CD4-positive, alpha-beta memory T cell (primary cell): ENCODE data around the gene TBC1D4. TPM values are rescaled to one million over a fixed set of nuclear protein-coding genes. Genes with fewer than 3 reads are reported as not detected.

Source experiments
- CTCF ChIA-PET: fragments of 350-600 bp; sonication (Branson Sonifier 250); formaldehyde crosslinking; loops from one replicate; lab custom pipeline; 2021; ENCODE audit warnings: inconsistent platforms; ENCODE audit not compliant: partially characterized antibody; lab: Charles Lee
- POLR2A ChIA-PET: fragments of 350-600 bp; sonication (Branson Sonifier 250); formaldehyde crosslinking; loops from one replicate; lab custom pipeline; 2021; ENCODE audit not compliant: partially characterized antibody; lab: Charles Lee
- DNase-seq, 5 donors: peaks; one replicate each; pipeline versions ENCODE4 v3.0.0 to v3.0.0-alpha.2; 2020 to 2022; ENCODE audit warnings: mixed read lengths in 1 of 5
- H3K27ac ChIP-seq: one replicate; pipeline ENCODE4 v1.7.0; 2013; ENCODE audit warnings: low read depth, low read length
- H3K27me3 ChIP-seq: 2 replicates; pipeline ENCODE4 v1.7.0; 2013; ENCODE audit warnings: mild to moderate bottlenecking, low read length, moderate library complexity; ENCODE audit not compliant: insufficient read depth
- H3K36me3 ChIP-seq: 2 replicates; pipeline ENCODE4 v1.7.0; 2013; ENCODE audit warnings: mild to moderate bottlenecking, low read length, moderate library complexity; ENCODE audit not compliant: insufficient read depth
- H3K4me1 ChIP-seq: 2 replicates; pipeline ENCODE4 v1.7.0; 2013; ENCODE audit warnings: mild to moderate bottlenecking, low read length, moderate library complexity; ENCODE audit not compliant: insufficient read depth
- H3K4me3 ChIP-seq, 2 donors: one replicate each; pipeline ENCODE4 v1.7.0; 2013; ENCODE audit warnings: low read length in 2 of 2, mild to moderate bottlenecking in 1 of 2
- H3K9me3 ChIP-seq, 2 donors: one replicate each; pipeline ENCODE4 v1.7.0; 2013; ENCODE audit warnings: low read length in 2 of 2, control low read depth in 1 of 2; ENCODE audit not compliant: control insufficient read depth in 1 of 2
- H3K27ac Mint-ChIP-seq, 7 donors: one replicate each; pipeline ENCODE4 v1.8.0; 2020 to 2021; ENCODE audit warnings: mixed read lengths in 7 of 7, mild to moderate bottlenecking in 6 of 7, inconsistent platforms in 3 of 7, moderate library complexity in 3 of 7
- H3K27me3 Mint-ChIP-seq, 2 donors: one replicate each; pipeline ENCODE4 v1.8.0; 2020 to 2021; ENCODE audit warnings: mixed read lengths in 2 of 2
- H3K36me3 Mint-ChIP-seq, 2 donors: one replicate each; pipeline ENCODE4 v1.8.0; 2020 to 2021; ENCODE audit warnings: mixed read lengths in 2 of 2, inconsistent platforms in 1 of 2, mild to moderate bottlenecking in 1 of 2
- H3K4me1 Mint-ChIP-seq, 4 donors: one replicate each; pipeline ENCODE4 v1.8.0; 2020 to 2021; ENCODE audit warnings: mixed read lengths in 4 of 4, mild to moderate bottlenecking in 1 of 4
- H3K4me3 Mint-ChIP-seq, 8 donors: one replicate each; pipeline ENCODE4 v1.8.0; 2020 to 2021; ENCODE audit warnings: mixed read lengths in 8 of 8, mild to moderate bottlenecking in 7 of 8, moderate library complexity in 6 of 8, inconsistent platforms in 3 of 8
- H3K9me3 Mint-ChIP-seq, 8 donors: one replicate each; pipeline ENCODE4 v1.8.0; 2020 to 2021; ENCODE audit warnings: mixed read lengths in 8 of 8, mild to moderate bottlenecking in 5 of 8, inconsistent platforms in 3 of 8, moderate library complexity in 1 of 8
- intact Hi-C: fragments of 100-400 bp; cut with micrococcal nuclease; formaldehyde crosslinking; loops from one replicate; pipeline ENCODE4 v1.15.1; 2023
- polyA plus RNA-seq, 2 donors: library from polyadenylated mRNA; unstranded; fragments of 300-500 nt; fragmentation: Illumina TruSeq; gene quantifications; one replicate each; pipeline ENCODE4 v1.2.3, GENCODE V29; 2021
- total RNA-seq, 2 experiments: library from RNA; stranded (reverse); gene quantifications; one replicate each; pipeline ENCODE4 v1.2.3, GENCODE V29; 2021

Gene TBC1D4
- total and polyA plus RNA-seq, 4 experiments from 2014 or later: 9.5 to 67.2 (median 45.4) TPM

- Mint-ChIP-seq H3K4me1 (peaks cover 0 to 2% (median 0%) of the 10 kb centered on the region in 4 donors), H3K27me3 (no peaks in the 10 kb centered on the region), H3K9me3 (no peaks in the 10 kb centered on the region), H3K4me3 (no peak overlapping the region), H3K36me3 (no peaks in the 10 kb centered on the region), H3K27ac (peak overlapping the region in 1 of 7 donors; percentile 64)
- H3K36me3 ChIP-seq: no peaks in the 10 kb centered on the region
- POLR2A ChIA-PET: no interaction called here
- no peak overlapping the region for H3K27ac ChIP-seq
- H3K4me3 ChIP-seq: no peak overlapping the region
- no peaks in the 10 kb centered on the region for H3K9me3 ChIP-seq
- H3K27me3 ChIP-seq: no peaks in the 10 kb centered on the region
- no peak for DNase-seq
- no peaks in the 10 kb centered on the region for H3K4me1 ChIP-seq
- intact Hi-C loops: no loop called here
- CTCF ChIA-PET: no interaction called here
These were observed 218.1 kb downstream of the TBC1D4 start for GRCh38 chr13:75263741-75264407.

- Mint-ChIP-seq H3K9me3 (no peaks in the 10 kb centered on the region), H3K27me3 (peaks cover 1 to 10% of the 10 kb centered on the region in 2 donors), H3K4me1 (no peaks in the 10 kb centered on the region), H3K36me3 (no peaks in the 10 kb centered on the region), H3K4me3 (no peak overlapping the region), H3K27ac (no peak overlapping the region)
- ChIA-PET POLR2A (no interaction called here), CTCF (interaction anchor here (1.3 kb wide), 1 partner anchor 13 kb away, joined by 3 read pairs; no protein-coding TSS in a partner anchor)
- Histone ChIP-seq H3K27ac (no peak overlapping the region), H3K4me1 (no peaks in the 10 kb centered on the region), H3K4me3 (no peak overlapping the region), H3K36me3 (no peaks in the 10 kb centered on the region), H3K9me3 (no peaks in the 10 kb centered on the region), H3K27me3 (no peaks in the 10 kb centered on the region)
- DNase-seq: peak in 4 of 5 donors; percentile 4 to 21 (median 12)
- intact Hi-C loops: no loop called here
These were observed 223.7 kb downstream of the TBC1D4 start for GRCh38 chr13:75258159-75258782.

- Histone ChIP-seq H3K9me3 (no peaks in the 10 kb centered on the region), H3K4me3 (no peak overlapping the region), H3K36me3 (no peaks in the 10 kb centered on the region), H3K4me1 (no peaks in the 10 kb centered on the region), H3K27ac (no peak overlapping the region), H3K27me3 (no peaks in the 10 kb centered on the region)
- peaks cover 3 to 15% of the 10 kb centered on the region in 2 donors for H3K27me3 Mint-ChIP-seq
- no peak for DNase-seq
- intact Hi-C loops: no loop called here
- H3K36me3 Mint-ChIP-seq: no peaks in the 10 kb centered on the region
- ChIA-PET CTCF (interaction anchor here (1.9 kb wide), 1 partner anchor 37 kb away, joined by 5 read pairs; no protein-coding TSS in a partner anchor), POLR2A (no interaction called here)
- H3K4me3 Mint-ChIP-seq: no peak overlapping the region
- no peaks in the 10 kb centered on the region for H3K4me1 Mint-ChIP-seq
- H3K27ac Mint-ChIP-seq: no peak overlapping the region
- H3K9me3 Mint-ChIP-seq: no peaks in the 10 kb centered on the region
These were observed 225.0 kb downstream of the TBC1D4 start for GRCh38 chr13:75256922-75257321.

DNA sequence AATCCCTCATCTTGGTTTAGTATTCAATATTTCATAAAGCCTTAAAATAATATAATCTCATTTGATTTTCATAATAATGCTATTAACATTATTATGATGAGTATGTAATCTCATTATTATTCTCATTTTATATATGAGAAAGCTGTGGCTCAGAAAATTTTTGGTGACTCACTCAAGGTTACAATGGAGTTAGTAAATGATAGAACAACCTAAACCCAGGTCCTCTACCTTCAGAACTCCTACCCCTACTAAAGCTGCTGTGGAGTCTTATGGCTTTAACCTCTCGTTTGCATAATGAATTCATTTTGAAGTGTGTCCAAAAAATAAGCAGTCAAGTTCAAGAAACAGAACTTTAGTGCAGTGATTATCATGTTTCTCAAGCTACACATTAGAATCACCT, 226.3 kb downstream of the TBC1D4 start:
- Mint-ChIP-seq H3K27ac (no peak overlapping the region), H3K9me3 (no peaks in the 10 kb centered on the region), H3K4me1 (no peaks in the 10 kb centered on the region), H3K36me3 (no peaks in the 10 kb centered on the region), H3K27me3 (peaks cover 3 to 19% of the 10 kb centered on the region in 2 donors), H3K4me3 (no peak overlapping the region)
- H3K4me1 ChIP-seq: no peaks in the 10 kb centered on the region
- ChIA-PET POLR2A (no interaction called here), CTCF (interaction anchor here (1.9 kb wide), 1 partner anchor 36 kb away, joined by 5 read pairs; no protein-coding TSS in a partner anchor)
- H3K36me3 ChIP-seq: no peaks in the 10 kb centered on the region
- H3K9me3 ChIP-seq: no peaks in the 10 kb centered on the region
- no peak for DNase-seq
- intact Hi-C loops: no loop called here
- no peaks in the 10 kb centered on the region for H3K27me3 ChIP-seq
- H3K4me3 ChIP-seq: no peak overlapping the region
- no peak overlapping the region for H3K27ac ChIP-seq

GRCh38 chr13:75255147-75255546, 226.8 kb downstream of the TBC1D4 start:
- no peaks in the 10 kb centered on the region for H3K36me3 Mint-ChIP-seq
- POLR2A ChIA-PET: no interaction called here
- DNase-seq: no peak
- no peak overlapping the region for H3K4me3 Mint-ChIP-seq
- intact Hi-C loops: no loop called here
- CTCF ChIA-PET: interaction anchor here (1.9 kb wide), 1 partner anchor 35 kb away, joined by 5 read pairs; no protein-coding TSS in a partner anchor
- H3K27ac Mint-ChIP-seq: no peak overlapping the region
- Histone ChIP-seq H3K9me3 (no peaks in the 10 kb centered on the region), H3K4me1 (no peaks in the 10 kb centered on the region), H3K4me3 (no peak overlapping the region), H3K36me3 (no peaks in the 10 kb centered on the region), H3K27ac (no peak overlapping the region), H3K27me3 (no peaks in the 10 kb centered on the region)
- no peaks in the 10 kb centered on the region for H3K4me1 Mint-ChIP-seq
- peaks cover 3 to 19% of the 10 kb centered on the region in 2 donors for H3K27me3 Mint-ChIP-seq
- no peaks in the 10 kb centered on the region for H3K9me3 Mint-ChIP-seq

GRCh38 chr13:75251188-75251587, 230.8 kb downstream of the TBC1D4 start:
- H3K27ac ChIP-seq: no peak overlapping the region
- Mint-ChIP-seq H3K4me3 (no peak overlapping the region), H3K27me3 (peaks cover 3 to 24% of the 10 kb centered on the region in 2 donors), H3K27ac (no peak overlapping the region), H3K36me3 (no peaks in the 10 kb centered on the region), H3K4me1 (no peaks in the 10 kb centered on the region), H3K9me3 (peaks cover 0 to 9% (median 0%) of the 10 kb centered on the region in 8 donors)
- intact Hi-C loops: no loop called here
- no peak for DNase-seq
- no peaks in the 10 kb centered on the region for H3K36me3 ChIP-seq
- H3K9me3 ChIP-seq: no peaks in the 10 kb centered on the region
- H3K4me3 ChIP-seq: no peak overlapping the region
- no peaks in the 10 kb centered on the region for H3K27me3 ChIP-seq
- POLR2A ChIA-PET: no interaction called here
- H3K4me1 ChIP-seq: no peaks in the 10 kb centered on the region
- CTCF ChIA-PET: interaction anchor here (0.9 kb wide), 1 partner anchor 32 kb away, joined by 3 read pairs; no protein-coding TSS in a partner anchor

DNA sequence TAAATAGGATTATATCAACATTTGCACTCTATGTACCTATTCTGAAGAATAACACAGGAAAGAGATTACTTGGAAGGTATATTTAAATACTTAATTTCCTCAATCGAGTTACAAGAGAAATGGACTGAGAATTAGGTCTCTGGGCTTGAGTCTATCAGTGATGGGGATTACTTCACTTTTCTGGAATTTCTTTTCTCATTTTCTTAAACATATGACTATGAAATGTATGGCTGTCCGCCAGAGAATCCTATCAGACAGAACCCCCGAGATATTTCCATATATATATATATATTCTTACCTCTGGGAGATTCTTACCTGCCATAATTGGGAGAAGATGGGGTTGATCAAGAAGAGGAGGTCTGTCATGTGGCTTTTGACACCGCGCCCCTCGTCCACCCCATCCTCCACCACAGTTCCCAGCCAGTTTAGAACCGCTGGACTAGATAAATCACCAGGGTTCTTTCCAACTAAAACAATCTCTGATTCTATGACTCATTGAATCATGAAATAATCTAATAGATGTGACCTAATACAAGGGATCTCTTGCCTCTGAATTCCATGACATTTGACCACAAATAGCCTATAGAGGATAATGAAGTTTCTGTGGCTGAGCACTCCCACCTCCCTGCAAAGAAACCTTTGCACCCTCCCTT, 231.3 kb downstream of the TBC1D4 start:
- Histone ChIP-seq H3K27me3 (no peaks in the 10 kb centered on the region), H3K9me3 (no peaks in the 10 kb centered on the region), H3K4me3 (no peak overlapping the region), H3K4me1 (no peaks in the 10 kb centered on the region), H3K27ac (no peak overlapping the region), H3K36me3 (no peaks in the 10 kb centered on the region)
- no peak for DNase-seq
- ChIA-PET CTCF (no interaction called here), POLR2A (no interaction called here)
- Mint-ChIP-seq H3K4me3 (no peak overlapping the region), H3K4me1 (no peaks in the 10 kb centered on the region), H3K27me3 (peaks cover 3 to 24% of the 10 kb centered on the region in 2 donors), H3K36me3 (no peaks in the 10 kb centered on the region), H3K9me3 (peaks cover 0 to 13% (median 2%) of the 10 kb centered on the region in 8 donors), H3K27ac (no peak overlapping the region)
- intact Hi-C loops: no loop called here
